ENCODE data around the gene RAP1A.

Gene RAP1A

DNA sequence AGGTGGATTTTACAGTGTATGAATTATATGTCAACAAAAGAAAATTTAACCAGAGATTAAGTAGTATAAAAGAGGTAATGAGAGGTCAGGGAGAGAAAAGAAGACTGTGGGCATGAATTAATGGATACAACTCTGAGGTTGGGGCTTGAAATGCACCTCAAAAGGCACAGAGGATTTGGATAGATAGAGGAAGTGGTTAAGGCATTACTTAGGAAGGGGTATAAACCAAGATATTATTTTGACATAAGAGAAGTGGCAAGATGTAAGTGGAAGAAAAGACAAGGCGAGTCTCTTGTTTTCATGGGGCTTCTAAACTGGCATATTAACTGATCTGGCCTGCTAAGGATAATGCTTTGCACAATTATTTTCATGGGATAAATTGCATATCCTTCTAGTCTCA lies 34.1 kb downstream of the RAP1A start:
- TF ChIP-seq, protein P1, sequence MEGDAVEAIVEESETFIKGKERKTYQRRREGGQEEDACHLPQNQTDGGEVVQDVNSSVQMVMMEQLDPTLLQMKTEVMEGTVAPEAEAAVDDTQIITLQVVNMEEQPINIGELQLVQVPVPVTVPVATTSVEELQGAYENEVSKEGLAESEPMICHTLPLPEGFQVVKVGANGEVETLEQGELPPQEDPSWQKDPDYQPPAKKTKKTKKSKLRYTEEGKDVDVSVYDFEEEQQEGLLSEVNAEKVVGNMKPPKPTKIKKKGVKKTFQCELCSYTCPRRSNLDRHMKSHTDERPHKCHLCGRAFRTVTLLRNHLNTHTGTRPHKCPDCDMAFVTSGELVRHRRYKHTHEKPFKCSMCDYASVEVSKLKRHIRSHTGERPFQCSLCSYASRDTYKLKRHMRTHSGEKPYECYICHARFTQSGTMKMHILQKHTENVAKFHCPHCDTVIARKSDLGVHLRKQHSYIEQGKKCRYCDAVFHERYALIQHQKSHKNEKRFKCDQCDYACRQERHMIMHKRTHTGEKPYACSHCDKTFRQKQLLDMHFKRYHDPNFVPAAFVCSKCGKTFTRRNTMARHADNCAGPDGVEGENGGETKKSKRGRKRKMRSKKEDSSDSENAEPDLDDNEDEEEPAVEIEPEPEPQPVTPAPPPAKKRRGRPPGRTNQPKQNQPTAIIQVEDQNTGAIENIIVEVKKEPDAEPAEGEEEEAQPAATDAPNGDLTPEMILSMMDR (IDR thresholded peaks at IDR 0.05; ENCODE audit: low read depth, low read length, missing control alignments), result no peak
- Histone ChIP-seq H3K27me3 (replicated peaks) (no peaks in the 10 kb centered on the region), H3K27ac (no peak overlapping the region), H3K36me3 (replicated peaks) (no peaks in the 10 kb centered on the region), H3K4me3 (ENCODE audit: low read depth, low read length) (no peak overlapping the region)
- no peak for DNase-seq
- in situ Hi-C loops (cut with HindIII; ENCODE audit: low pct_ligation_motif_present, low sequenced_read_pairs), result no loop called here

DNA sequence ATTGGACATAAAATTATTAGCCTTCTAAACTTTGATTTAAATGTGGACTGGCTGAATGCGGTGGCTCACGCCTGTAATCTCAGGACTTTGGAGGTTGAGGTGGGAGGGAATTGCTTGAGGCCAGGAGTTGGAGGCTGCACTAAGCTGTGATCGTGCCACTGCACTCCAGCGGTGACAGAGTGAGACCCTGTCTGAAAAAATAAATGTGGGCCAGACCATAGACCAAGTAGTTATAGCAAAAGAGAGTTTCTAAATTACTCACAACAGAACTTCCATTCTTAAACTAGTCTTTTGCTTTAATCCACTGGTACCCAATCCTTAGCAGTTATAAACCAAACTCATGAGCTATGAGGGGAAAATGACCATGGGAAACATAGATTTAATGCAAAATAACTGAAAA lies 35.2 kb downstream of the RAP1A start:
- TF ChIP-seq, protein P1 (IDR thresholded peaks at IDR 0.05; ENCODE audit: low read depth, low read length, missing control alignments), result no peak
- Histone ChIP-seq H3K4me3 (ENCODE audit: low read depth, low read length) (no peak overlapping the region), H3K27me3 (replicated peaks) (no peaks in the 10 kb centered on the region), H3K36me3 (replicated peaks) (no peaks in the 10 kb centered on the region), H3K27ac (no peak overlapping the region)
- in situ Hi-C loops (cut with HindIII; ENCODE audit: low pct_ligation_motif_present, low sequenced_read_pairs), result no loop called here
- no peak for DNase-seq

DNA sequence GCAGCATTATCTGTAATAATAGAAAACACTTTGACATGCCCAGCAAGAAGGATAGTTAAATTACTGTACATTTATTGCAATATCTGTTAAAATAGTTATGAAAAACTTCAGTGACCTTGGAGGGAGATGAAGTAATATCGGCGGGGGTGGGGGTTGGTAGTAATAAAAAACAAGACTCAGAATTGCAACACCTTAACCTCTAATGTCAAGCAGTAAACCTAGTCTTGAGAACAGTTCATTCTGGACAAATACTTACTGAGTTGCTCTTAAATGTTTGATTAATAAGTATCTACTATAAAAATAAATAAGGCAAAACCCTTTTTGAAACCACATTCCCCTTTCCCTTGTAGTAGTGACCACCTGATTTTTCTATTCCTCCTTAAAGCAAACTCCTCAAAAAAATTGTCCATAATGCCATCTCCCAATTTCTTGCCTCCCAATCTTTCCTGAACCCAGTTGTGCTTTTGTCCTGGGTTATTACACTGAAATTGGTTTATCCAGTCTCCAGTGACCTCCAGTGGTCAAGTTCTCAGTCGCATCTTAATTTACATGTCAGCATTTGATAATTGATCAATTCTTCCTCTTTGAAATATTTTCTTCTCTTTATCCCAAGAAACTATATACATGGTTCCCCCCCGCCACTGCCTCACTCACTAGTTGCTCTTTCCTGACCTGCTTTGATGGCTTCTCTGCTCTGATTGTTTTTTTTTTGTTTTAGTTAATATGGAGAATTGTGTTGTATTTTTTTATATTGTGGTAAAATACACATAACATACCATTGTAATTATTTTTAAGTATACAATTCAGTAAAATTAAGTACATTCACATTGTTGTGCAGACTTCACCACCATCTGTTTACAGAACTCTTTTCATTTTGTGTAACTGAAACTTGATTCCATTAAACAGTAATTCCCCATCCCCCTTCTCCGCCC lies 36.8 kb downstream of the RAP1A start:
- DNase-seq, result peak; percentile 31
- TF ChIP-seq, protein P1 (IDR thresholded peaks at IDR 0.05; ENCODE audit: low read depth, low read length, missing control alignments), result peak; percentile 63
- H3K27ac ChIP-seq, result no peak overlapping the region
- no peaks in the 10 kb centered on the region for H3K27me3 ChIP-seq (replicated peaks)
- no peak overlapping the region for H3K4me3 ChIP-seq (ENCODE audit: low read depth, low read length)
- no peaks in the 10 kb centered on the region for H3K36me3 ChIP-seq (replicated peaks)
- in situ Hi-C loops (cut with HindIII; ENCODE audit: low pct_ligation_motif_present, low sequenced_read_pairs), result no loop called here

DNA sequence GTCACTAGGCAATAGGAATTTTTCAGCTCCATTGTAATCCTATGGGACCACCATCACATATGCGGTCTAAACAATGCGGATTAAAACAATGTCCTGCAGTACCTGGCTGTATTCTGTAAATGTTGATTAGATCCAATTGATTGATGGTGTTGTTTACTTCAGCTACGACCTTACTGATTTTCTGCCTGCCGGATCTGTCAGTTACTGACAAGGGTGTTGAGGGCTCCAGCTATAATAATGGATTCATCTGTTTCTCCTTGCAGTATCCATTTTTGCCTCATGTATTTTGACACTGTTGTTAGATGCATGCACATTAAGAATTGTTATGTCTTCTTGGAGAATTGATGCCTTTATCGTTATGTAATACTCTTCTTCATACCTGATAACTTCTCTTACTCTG lies 39.0 kb downstream of the RAP1A start:
- Histone ChIP-seq H3K27me3 (replicated peaks) (no peaks in the 10 kb centered on the region), H3K27ac (no peak overlapping the region), H3K36me3 (replicated peaks) (no peaks in the 10 kb centered on the region), H3K4me3 (ENCODE audit: low read depth, low read length) (no peak overlapping the region)
- in situ Hi-C loops (cut with HindIII; ENCODE audit: low pct_ligation_motif_present, low sequenced_read_pairs), result no loop called here
- TF ChIP-seq, protein P1 (IDR thresholded peaks at IDR 0.05; ENCODE audit: low read depth, low read length, missing control alignments), result no peak
- no peak for DNase-seq

DNA sequence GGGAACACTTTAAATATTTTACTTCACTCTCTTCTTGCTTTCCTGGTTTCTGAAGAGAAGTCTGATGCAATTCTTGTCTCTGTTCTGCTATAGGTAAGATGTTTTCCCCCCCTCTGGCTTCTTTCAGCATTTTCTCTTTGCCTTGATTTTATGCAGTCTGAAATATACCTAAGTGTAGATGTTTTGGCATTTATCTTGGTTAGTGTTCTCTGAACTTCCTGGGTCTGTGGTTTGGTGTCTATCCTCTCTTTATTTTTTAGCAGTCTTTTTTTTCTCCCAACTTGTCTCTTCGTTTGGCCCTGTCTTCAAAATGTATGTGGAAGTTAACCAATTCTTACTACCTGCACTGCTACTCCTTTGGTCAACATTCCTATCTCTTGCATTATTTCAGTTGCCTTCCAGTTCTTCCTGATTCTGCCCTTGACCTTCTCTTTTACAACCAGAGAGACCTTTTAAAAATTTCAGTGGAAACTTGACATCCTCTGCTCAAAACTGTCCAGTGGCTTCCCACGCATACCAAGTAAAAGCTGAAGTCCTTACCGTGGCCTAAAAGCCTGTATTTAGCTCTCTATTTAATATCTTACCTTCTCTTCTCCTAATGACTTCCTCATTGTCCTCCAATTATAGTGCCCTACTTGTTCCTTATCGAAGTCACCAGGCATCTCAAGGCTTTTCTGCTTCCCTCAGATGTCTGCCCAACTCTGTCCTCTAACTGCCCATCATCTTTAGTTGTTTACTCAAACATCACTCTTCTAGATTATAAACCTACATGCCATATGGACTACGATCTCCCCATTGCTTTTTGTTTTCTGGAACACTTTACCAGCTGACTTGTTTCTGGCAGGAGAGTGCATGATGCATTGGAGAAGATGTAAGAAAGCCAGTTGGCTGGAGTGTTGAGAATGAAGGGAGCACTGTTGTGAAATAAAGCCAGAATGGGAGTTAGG lies 40.9 kb downstream of the RAP1A start:
- in situ Hi-C loops (cut with HindIII; ENCODE audit: low pct_ligation_motif_present, low sequenced_read_pairs), result no loop called here
- Histone ChIP-seq H3K36me3 (replicated peaks) (no peaks in the 10 kb centered on the region), H3K27ac (no peak overlapping the region), H3K4me3 (ENCODE audit: low read depth, low read length) (no peak overlapping the region), H3K27me3 (replicated peaks) (no peaks in the 10 kb centered on the region)
- TF ChIP-seq, protein P1 (IDR thresholded peaks at IDR 0.05; ENCODE audit: low read depth, low read length, missing control alignments), result no peak
- no peak for DNase-seq
